ENCODE data around the gene ADCY10.

GRCh38 chr1:167916766-167917511, 3.0 kb upstream of the ADCY10 start:
- no peak for TF ChIP-seq EZH2 (IDR thresholded peaks at IDR 0.05; ENCODE audit: borderline replicate concordance, low read length)
- TF ChIP-seq, protein P1, sequence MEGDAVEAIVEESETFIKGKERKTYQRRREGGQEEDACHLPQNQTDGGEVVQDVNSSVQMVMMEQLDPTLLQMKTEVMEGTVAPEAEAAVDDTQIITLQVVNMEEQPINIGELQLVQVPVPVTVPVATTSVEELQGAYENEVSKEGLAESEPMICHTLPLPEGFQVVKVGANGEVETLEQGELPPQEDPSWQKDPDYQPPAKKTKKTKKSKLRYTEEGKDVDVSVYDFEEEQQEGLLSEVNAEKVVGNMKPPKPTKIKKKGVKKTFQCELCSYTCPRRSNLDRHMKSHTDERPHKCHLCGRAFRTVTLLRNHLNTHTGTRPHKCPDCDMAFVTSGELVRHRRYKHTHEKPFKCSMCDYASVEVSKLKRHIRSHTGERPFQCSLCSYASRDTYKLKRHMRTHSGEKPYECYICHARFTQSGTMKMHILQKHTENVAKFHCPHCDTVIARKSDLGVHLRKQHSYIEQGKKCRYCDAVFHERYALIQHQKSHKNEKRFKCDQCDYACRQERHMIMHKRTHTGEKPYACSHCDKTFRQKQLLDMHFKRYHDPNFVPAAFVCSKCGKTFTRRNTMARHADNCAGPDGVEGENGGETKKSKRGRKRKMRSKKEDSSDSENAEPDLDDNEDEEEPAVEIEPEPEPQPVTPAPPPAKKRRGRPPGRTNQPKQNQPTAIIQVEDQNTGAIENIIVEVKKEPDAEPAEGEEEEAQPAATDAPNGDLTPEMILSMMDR (IDR thresholded peaks at IDR 0.05; ENCODE audit: low read length) = no peak

Data from OCI-LY1 (cell line).